ENCODE measurements around the gene PRPF40A. TPM values are rescaled to one million over a fixed set of nuclear protein-coding genes. Genes with fewer than 3 reads are reported as not detected.

Gene PRPF40A
- total and polyA plus RNA-seq, 2 of the 8 experiments (the other 6 are each of a cell fraction or from before 2014, with no cell fraction given), result 85.5 to 176 TPM

DNA sequence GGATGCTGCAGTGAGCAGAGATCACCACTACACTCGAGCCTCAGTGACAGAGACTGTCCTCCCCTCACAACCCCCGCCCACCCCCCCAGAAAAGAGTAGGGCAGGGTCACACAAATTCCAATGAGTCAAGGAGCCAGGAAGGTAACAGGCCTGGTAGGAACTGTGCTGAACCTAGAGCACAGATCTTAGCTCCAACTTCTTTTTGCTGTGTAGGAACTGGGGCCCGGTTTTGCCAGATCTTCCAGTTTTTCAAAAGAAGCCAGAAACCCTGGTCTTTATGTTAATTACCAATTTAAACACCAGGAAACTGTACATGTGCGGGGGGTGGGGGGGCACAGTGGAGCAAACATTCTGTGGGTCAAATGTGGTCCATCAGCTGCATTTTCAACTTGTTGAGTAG, 71.0 kb downstream of the PRPF40A start:
- Histone ChIP-seq H2AK5ac (ENCODE audit: low read depth, low read length) (no peak overlapping the region), H2BK20ac (ENCODE audit: low read length) (no peak overlapping the region), H3K4ac (replicated peaks; ENCODE audit: insufficient read length, low read depth, low read length) (no peak overlapping the region), H3K27me3 (replicated peaks in 1 of 4; ENCODE audit: control insufficient read depth in 3 of 4, extremely low read depth in 1 of 4, insufficient read depth in 3 of 4, low read length in 3 of 4) (no peaks in the 10 kb centered on the region), H4K20me1 (replicated peaks in 1 of 2; ENCODE audit: control insufficient read depth in 1 of 2, insufficient read depth in 2 of 2, low read length in 2 of 2) (peaks cover 0 to 3% of the 10 kb centered on the region in 2 experiments), H3K23me2 (ENCODE audit: low read depth, low read length) (no peaks in the 10 kb centered on the region), H4K5ac (ENCODE audit: insufficient read length, low read depth, low read length) (no peak overlapping the region), H3K4me1 (replicated peaks in 1 of 4; ENCODE audit: control insufficient read depth in 3 of 4, insufficient read depth in 4 of 4, low read length in 3 of 4) (peaks cover 0 to 4% (median 1%) of the 10 kb centered on the region in 4 experiments; a peak in 1 of 7 replicates), H2BK15ac (ENCODE audit: low read length) (no peak overlapping the region), H2BK12ac (ENCODE audit: low read depth, low read length) (no peak overlapping the region), H3K36me3 (ENCODE audit: control insufficient read depth in 2 of 4, insufficient read depth in 4 of 4, low read length in 3 of 4) (peaks cover 2 to 41% (median 12%) of the 10 kb centered on the region in 4 experiments; a peak in 6 of 8 replicates), H3K79me2 (ENCODE audit: control insufficient read depth in 1 of 2, insufficient read depth in 2 of 2, low read length in 2 of 2) (no peaks in the 10 kb centered on the region), H3K9ac (replicated peaks in 1 of 4; ENCODE audit: extremely low read depth in 1 of 4, low read depth in 3 of 4, low read length in 3 of 4) (no peak overlapping the region), H4K8ac (ENCODE audit: extremely low read depth, insufficient read depth, low read length) (no peak overlapping the region), H3K14ac (ENCODE audit: insufficient read length) (no peak overlapping the region), H3K56ac (replicated peaks; ENCODE audit: insufficient read length, low read depth, low read length) (no peak overlapping the region), H3K4me3 (ENCODE audit: extremely low read depth in 1 of 4, insufficient read depth in 2 of 4, low read depth in 3 of 4, low read length in 4 of 4) (no peak overlapping the region), H3K4me2 (ENCODE audit: insufficient read depth in 1 of 2, low read depth in 2 of 2, low read length in 2 of 2) (no peak overlapping the region), H3K9me3 (ENCODE audit: insufficient read depth in 2 of 2, low read depth in 1 of 2, low read length in 1 of 2) (no peaks in the 10 kb centered on the region), H3K23ac (ENCODE audit: insufficient read length) (no peak overlapping the region), H2BK120ac (replicated peaks; ENCODE audit: low read depth, low read length) (no peak overlapping the region), H3K27ac (ENCODE audit: low read depth, low read length) (no peak overlapping the region), H4K91ac (replicated peaks; ENCODE audit: insufficient read length, low read length) (no peak overlapping the region), H3K18ac (ENCODE audit: extremely low read depth, low read length) (no peak overlapping the region), H2BK5ac (ENCODE audit: low read depth, low read length) (no peak overlapping the region), H2AFZ (ENCODE audit: low read length) (no peak overlapping the region), H3K79me1 (ENCODE audit: low read depth, low read length) (no peaks in the 10 kb centered on the region)
- ChIA-PET CTCF (ENCODE audit: partially characterized antibody) (interaction anchor here (1.2 to 6.8 kb wide), 2 partner anchors 11 to 240 kb away, joined by 3 to 44 read pairs; no protein-coding TSS in a partner anchor), POLR2A (ENCODE audit: partially characterized antibody) (interaction anchor here (0.9 to 2.8 kb wide), 2 partner anchors 8 to 71 kb away, joined by 3 to 7 read pairs; partner anchors contain the start of gene PRPF40A)
- DNase-seq (ENCODE audit: low read depth in 1 of 2, low spot score in 2 of 2) (no peak), FAIRE-seq (no peak)
- 90% methylated on average over 2 of the region's 4 CpGs; no CpG with 5 or more reads in 1 of the 2 experiments for WGBS, 2 experiments (ENCODE audit: extremely low coverage in 1 of 2, insufficient coverage in 1 of 2, insufficient read length in 1 of 2, insufficient replicate concordance in 2 of 2, low coverage in 1 of 2, low lambda C conversion rate in 2 of 2, missing lambda C conversion rate in 1 of 2)
- TF ChIP-seq YY1 (IDR thresholded peaks at IDR 0.05; ENCODE audit: low read depth, low read length) (no peak), PHF8 (conservative IDR thresholded peaks at IDR 0.05; ENCODE audit: low read depth, low read length) (no peak), JUND (IDR thresholded peaks at IDR 0.05; ENCODE audit: low read length) (no peak), SRF (IDR thresholded peaks at IDR 0.05; ENCODE audit: low read depth, low read length) (no peak), HDAC6 (IDR thresholded peaks at IDR 0.05; ENCODE audit: low read depth, low read length) (no peak), SP4 (IDR thresholded peaks at IDR 0.05; ENCODE audit: low read length) (no peak), GABPA (IDR thresholded peaks at IDR 0.05; ENCODE audit: borderline replicate concordance, insufficient read depth, low read length) (no peak), ZNF274 (IDR thresholded peaks at IDR 0.05; ENCODE audit: borderline replicate concordance, extremely low read depth, low read length) (no peak)
- TF ChIP-seq, protein P1, sequence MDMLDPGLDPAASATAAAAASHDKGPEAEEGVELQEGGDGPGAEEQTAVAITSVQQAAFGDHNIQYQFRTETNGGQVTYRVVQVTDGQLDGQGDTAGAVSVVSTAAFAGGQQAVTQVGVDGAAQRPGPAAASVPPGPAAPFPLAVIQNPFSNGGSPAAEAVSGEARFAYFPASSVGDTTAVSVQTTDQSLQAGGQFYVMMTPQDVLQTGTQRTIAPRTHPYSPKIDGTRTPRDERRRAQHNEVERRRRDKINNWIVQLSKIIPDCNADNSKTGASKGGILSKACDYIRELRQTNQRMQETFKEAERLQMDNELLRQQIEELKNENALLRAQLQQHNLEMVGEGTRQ (IDR thresholded peaks at IDR 0.05; ENCODE audit: low read length), result no peak

All from H1 (cell line).